Measurements from ENCODE around the gene PSMA8. TPM values are rescaled to one million over a fixed set of nuclear protein-coding genes. Genes with fewer than 3 reads are reported as not detected.

The PSMA8 gene
- total RNA-seq, 1 donor from 2014 or later: not detected

DNA sequence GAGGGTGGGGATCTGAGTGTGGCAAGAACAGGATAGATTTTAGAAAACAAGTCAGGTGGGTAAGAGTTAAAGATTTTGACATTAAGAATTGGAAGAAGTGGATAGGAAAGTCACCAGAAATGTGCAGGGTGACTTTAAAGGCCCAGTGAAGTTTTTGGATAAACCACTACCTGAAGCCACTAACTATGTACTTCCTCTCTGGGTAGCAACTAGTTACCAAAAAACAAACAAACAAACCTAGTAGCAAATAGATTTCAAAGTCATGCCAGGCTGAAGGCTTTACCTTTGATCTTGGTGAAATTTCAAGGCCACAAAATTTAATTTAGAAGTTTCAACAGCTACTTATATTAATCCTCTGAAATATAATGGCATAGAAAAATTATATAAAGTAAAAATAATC is 42.5 kb downstream of the PSMA8 start:
- H3K27ac Mint-ChIP-seq: no peak overlapping the region
- no peaks in the 10 kb centered on the region for H3K4me1 Mint-ChIP-seq (ENCODE audit: unreplicated experiment)
- no peak overlapping the region for H3K4me3 Mint-ChIP-seq
- no peaks in the 10 kb centered on the region for H3K36me3 Mint-ChIP-seq
- H3K9me3 Mint-ChIP-seq: no peaks in the 10 kb centered on the region
- no peak for DNase-seq (ENCODE audit: extremely low spot score, unreplicated experiment)
- TF ChIP-seq, protein P1, sequence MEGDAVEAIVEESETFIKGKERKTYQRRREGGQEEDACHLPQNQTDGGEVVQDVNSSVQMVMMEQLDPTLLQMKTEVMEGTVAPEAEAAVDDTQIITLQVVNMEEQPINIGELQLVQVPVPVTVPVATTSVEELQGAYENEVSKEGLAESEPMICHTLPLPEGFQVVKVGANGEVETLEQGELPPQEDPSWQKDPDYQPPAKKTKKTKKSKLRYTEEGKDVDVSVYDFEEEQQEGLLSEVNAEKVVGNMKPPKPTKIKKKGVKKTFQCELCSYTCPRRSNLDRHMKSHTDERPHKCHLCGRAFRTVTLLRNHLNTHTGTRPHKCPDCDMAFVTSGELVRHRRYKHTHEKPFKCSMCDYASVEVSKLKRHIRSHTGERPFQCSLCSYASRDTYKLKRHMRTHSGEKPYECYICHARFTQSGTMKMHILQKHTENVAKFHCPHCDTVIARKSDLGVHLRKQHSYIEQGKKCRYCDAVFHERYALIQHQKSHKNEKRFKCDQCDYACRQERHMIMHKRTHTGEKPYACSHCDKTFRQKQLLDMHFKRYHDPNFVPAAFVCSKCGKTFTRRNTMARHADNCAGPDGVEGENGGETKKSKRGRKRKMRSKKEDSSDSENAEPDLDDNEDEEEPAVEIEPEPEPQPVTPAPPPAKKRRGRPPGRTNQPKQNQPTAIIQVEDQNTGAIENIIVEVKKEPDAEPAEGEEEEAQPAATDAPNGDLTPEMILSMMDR (conservative IDR thresholded peaks at IDR 0.05): no peak
- H3K27me3 Mint-ChIP-seq: no peaks in the 10 kb centered on the region

DNA sequence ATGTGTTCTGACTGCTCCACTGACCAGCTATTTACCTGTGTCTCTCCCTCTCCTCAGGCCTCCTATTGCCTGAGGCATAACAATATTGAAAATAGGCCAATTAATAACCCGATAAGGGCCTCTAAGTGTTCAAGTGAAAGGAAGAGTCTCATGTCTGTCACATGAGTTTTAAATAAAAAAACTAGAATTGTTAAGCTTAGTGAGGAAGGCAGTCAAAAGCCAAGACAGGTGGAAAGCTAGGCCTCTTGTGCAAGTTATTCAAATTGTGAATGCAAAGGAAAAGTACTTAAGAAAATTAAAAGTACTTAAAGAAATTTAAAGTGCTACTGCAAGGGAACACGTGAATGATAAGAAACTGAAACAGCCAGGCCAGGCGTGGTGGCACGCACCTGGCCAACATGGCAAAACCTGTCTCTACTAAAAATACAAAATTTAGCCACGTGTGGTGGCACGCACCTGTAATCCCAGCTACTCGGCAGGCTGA is 47.7 kb downstream of the PSMA8 start:
- TF ChIP-seq, protein P1 (conservative IDR thresholded peaks at IDR 0.05): no peak
- H3K9me3 Mint-ChIP-seq: no peaks in the 10 kb centered on the region
- no peak overlapping the region for H3K4me3 Mint-ChIP-seq

DNA sequence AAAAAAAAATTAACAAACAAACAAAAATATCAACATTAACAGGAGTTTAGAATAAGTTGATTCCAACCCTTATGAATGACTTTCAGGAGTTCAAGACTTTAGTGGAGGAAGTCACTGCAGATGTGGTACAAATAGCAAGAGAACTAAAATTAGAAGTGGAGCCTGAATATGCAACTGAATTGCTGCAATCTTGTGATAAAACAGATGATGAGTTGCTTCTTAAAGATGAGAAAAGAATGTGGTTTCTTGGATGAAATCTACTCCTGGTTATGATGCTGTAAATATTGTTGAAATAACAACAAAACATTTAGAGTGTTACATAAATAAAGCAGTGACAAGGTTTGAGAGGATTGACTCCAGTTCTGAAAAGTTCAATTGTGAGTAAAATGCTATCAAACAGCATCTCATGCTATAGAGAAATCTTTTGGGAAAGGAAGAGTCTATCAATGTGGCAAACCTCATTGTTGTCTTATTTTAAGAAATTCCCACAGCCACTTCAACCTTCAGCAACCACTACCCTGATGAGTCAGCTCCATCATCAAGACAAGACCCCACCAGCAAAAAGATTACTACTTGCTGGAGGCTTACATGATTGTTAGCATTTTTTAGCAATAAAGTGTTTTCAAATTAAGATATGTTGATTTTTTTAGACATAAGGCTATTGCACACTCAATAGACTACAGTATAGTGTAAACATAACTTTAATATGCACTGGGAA is 49.9 kb downstream of the PSMA8 start:
- Mint-ChIP-seq H3K9me3 (peaks cover 8% of the 10 kb centered on the region), H3K36me3 (no peaks in the 10 kb centered on the region), H3K27ac (no peak overlapping the region), H3K4me1 (ENCODE audit: unreplicated experiment) (no peaks in the 10 kb centered on the region), H3K27me3 (no peaks in the 10 kb centered on the region), H3K4me3 (no peak overlapping the region)
- TF ChIP-seq, protein P1 (conservative IDR thresholded peaks at IDR 0.05): no peak
- DNase-seq (ENCODE audit: extremely low spot score, unreplicated experiment): no peak

More for the DNA sequence above, 47.7 kb downstream of the PSMA8 start:
- no peak for DNase-seq (ENCODE audit: extremely low spot score, unreplicated experiment)
- H3K4me1 Mint-ChIP-seq (ENCODE audit: unreplicated experiment): no peaks in the 10 kb centered on the region
- H3K27me3 Mint-ChIP-seq: no peaks in the 10 kb centered on the region
- no peaks in the 10 kb centered on the region for H3K36me3 Mint-ChIP-seq
- H3K27ac Mint-ChIP-seq: no peak overlapping the region

DNA sequence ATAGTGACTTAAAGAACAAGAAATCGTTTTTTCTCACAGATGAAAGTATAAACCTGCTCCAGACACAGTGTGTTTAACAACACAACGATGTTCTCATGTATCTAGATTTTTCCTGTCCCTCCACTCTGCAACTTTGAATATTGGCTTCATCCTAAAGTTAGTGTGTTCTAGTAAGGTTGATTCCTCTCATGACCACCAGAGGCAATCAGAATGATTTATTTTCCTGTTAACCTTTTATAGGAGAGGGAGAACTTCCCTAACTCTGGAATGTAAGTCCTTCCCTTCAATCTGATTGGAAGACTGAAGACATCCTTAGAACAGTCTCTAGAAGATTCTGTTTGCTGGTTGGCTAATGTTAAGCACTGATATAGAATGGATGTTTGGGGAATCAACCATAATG is 51.6 kb downstream of the PSMA8 start:
- TF ChIP-seq, protein P1 (conservative IDR thresholded peaks at IDR 0.05): peak; percentile 67
- no peaks in the 10 kb centered on the region for H3K36me3 Mint-ChIP-seq
- no peak overlapping the region for H3K27ac Mint-ChIP-seq

DNA sequence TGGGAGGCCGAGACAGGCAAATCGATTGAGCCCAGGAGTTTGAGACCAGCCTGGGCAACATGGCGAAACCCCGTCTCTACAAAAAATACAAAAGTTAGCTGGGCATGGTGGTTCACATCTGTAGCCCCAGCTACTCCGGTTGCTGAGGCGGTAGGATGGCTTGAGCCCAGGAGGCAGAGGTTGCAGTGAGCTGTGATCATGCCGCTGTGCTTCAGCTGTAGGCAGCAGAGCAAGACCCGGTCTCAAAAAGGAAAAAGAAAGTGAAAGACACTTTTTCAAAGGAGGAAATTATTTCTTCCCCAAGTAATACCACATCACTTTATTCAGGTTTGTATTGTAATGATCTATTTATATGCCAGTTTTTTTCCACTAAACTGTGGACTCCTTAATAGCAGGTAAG is 56.8 kb downstream of the PSMA8 start:
- H3K36me3 Mint-ChIP-seq: no peaks in the 10 kb centered on the region
- no peaks in the 10 kb centered on the region for H3K4me1 Mint-ChIP-seq (ENCODE audit: unreplicated experiment)
- no peak overlapping the region for H3K4me3 Mint-ChIP-seq
- no peak for DNase-seq (ENCODE audit: extremely low spot score, unreplicated experiment)
- no peaks in the 10 kb centered on the region for H3K27me3 Mint-ChIP-seq
- TF ChIP-seq, protein P1 (conservative IDR thresholded peaks at IDR 0.05): no peak
- peaks cover 8% of the 10 kb centered on the region for H3K9me3 Mint-ChIP-seq
- H3K27ac Mint-ChIP-seq: no peak overlapping the region

More for the DNA sequence above, 51.6 kb downstream of the PSMA8 start:
- peaks cover 8% of the 10 kb centered on the region for H3K9me3 Mint-ChIP-seq
- no peak overlapping the region for H3K4me3 Mint-ChIP-seq
- DNase-seq (ENCODE audit: extremely low spot score, unreplicated experiment): no peak
- no peaks in the 10 kb centered on the region for H3K27me3 Mint-ChIP-seq
- no peaks in the 10 kb centered on the region for H3K4me1 Mint-ChIP-seq (ENCODE audit: unreplicated experiment)

All from type B pancreatic cell (in vitro differentiated cells).